NCI-H128 (cell line): Measurements from ENCODE around the gene PGAM2.

ENCODE experiments used
- DNase-seq: peaks from one replicate; lab custom pipeline; 2025; ENCODE audit not compliant: unreplicated experiment; lab: John Stamatoyannopoulos, UW

Gene PGAM2

GRCh38 chr7:44103923-44104859, 38.8 kb upstream of the PGAM2 start, which contains the start of gene AEBP1:
Gene AEBP1 (plus strand): TSS chr7:44104345. CDS start chr7:44104666, 321 bp downstream.
- DNase-seq: no peak

- DNase-seq: no peak
Measured at GRCh38 chr7:44103566-44103922, 38.2 kb upstream of the PGAM2 start.

- no peak for DNase-seq
Measured at GRCh38 chr7:44102846-44103565, 37.6 kb upstream of the PGAM2 start.

- DNase-seq: no peak
Measured at GRCh38 chr7:44101966-44102845, 36.8 kb upstream of the PGAM2 start.

GRCh38 chr7:44101303-44101965, 36.1 kb upstream of the PGAM2 start:
- no peak for DNase-seq

GRCh38 chr7:44100458-44101302, 35.3 kb upstream of the PGAM2 start:
- DNase-seq: no peak

- DNase-seq: no peak
Measured at GRCh38 chr7:44099669-44100068, 34.3 kb upstream of the PGAM2 start.

GRCh38 chr7:44098092-44099068, 33.0 kb upstream of the PGAM2 start:
- DNase-seq: no peak

GRCh38 chr7:44097064-44097932, 31.9 kb upstream of the PGAM2 start:
- DNase-seq: no peak

GRCh38 chr7:44096326-44096881, 31.0 kb upstream of the PGAM2 start:
- DNase-seq: no peak

GRCh38 chr7:44095781-44096180, 30.4 kb upstream of the PGAM2 start:
- DNase-seq: no peak

GRCh38 chr7:44094883-44095592, 29.7 kb upstream of the PGAM2 start:
- no peak for DNase-seq

GRCh38 chr7:44094365-44094764, 29.0 kb upstream of the PGAM2 start:
- no peak for DNase-seq

GRCh38 chr7:44093102-44093641, 27.8 kb upstream of the PGAM2 start:
- no peak for DNase-seq

- no peak for DNase-seq
Measured at GRCh38 chr7:44087911-44088838, 22.8 kb upstream of the PGAM2 start.
